ENCODE data around the gene SCN8A.

DNA sequence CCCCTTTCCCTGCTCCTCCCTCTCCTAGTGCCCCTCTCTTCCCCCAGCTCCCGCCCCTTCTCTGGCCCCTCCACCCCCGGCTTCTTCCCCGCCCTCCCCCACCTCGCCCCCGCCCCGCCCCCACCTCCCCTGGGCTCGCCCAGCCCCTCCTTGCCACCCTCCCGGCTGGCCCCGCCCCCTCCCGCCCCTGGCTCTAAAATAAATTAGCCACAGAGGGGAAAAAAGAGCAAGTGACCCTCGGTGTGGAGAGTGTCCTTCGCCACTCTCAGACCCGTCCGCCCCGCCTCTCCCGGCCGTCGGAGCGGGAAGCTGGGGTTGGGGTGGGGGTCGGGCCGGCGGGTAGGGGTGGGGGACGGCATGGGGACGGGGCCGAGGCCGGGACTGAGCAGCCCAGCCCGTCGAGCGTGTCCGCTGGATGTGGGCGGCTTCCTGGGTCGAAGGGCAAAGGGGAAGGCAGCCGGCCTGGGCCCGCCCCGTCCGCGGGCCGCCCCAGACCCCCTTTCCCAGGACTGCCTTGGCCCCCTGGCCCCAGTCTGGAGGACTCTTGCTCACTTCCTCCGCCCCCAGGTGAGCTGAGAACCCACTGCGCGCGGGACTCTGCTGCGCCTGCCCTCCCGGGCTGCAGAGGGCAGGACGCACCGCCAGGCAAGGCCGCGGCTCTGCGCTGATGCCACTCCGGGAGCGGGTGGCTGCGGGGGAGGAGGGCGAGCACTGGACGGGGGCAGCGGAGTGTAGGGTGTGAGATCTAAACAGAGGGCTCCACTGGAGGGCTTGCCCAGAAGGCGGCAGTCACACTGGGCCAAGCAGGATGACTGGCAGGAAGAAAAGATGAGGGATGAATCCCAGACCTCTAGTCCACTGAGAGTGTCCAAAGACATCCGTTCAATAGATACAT, 258.1 kb downstream of the SCN8A start:
- TF ChIP-seq, protein P1, sequence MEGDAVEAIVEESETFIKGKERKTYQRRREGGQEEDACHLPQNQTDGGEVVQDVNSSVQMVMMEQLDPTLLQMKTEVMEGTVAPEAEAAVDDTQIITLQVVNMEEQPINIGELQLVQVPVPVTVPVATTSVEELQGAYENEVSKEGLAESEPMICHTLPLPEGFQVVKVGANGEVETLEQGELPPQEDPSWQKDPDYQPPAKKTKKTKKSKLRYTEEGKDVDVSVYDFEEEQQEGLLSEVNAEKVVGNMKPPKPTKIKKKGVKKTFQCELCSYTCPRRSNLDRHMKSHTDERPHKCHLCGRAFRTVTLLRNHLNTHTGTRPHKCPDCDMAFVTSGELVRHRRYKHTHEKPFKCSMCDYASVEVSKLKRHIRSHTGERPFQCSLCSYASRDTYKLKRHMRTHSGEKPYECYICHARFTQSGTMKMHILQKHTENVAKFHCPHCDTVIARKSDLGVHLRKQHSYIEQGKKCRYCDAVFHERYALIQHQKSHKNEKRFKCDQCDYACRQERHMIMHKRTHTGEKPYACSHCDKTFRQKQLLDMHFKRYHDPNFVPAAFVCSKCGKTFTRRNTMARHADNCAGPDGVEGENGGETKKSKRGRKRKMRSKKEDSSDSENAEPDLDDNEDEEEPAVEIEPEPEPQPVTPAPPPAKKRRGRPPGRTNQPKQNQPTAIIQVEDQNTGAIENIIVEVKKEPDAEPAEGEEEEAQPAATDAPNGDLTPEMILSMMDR (conservative IDR thresholded peaks at IDR 0.05; ENCODE audit: low read depth in 2 of 2) = peak; percentile 17 to 42; a peak in 2 of 4 replicates
- TF ChIP-seq POLR2AphosphoS5 (IDR thresholded peaks at IDR 0.05; ENCODE audit: low read depth) (0 out of 2 replicates have a peak, but pooled peaks have one; percentile 12), EZH2phosphoT487 (IDR thresholded peaks at IDR 0.05; ENCODE audit: unreplicated experiment) (no peak), NANOG (IDR thresholded peaks at IDR 0.05; ENCODE audit: borderline replicate concordance) (no peak), REST (IDR thresholded peaks at IDR 0.05; ENCODE audit: unreplicated experiment) (no peak), CREB1 (CRISPR knock-in tag; IDR thresholded peaks at IDR 0.05; ENCODE audit: low read depth) (no peak), EZH2 (IDR thresholded peaks at IDR 0.05; ENCODE audit: low read depth, unreplicated experiment) (no peak), ZNF331 (CRISPR knock-in tag; IDR thresholded peaks at IDR 0.05; ENCODE audit: low read depth) (no peak)

Data from GM23338 (cell line).